H1 (cell line): ENCODE results near the gene ABHD17B. TPM values are rescaled to one million over a fixed set of nuclear protein-coding genes. Genes with fewer than 3 reads are reported as not detected.

Experiments used
- CTCF ChIA-PET: fragments of 300-600 bp; sonication (Branson Sonifier 250); formaldehyde crosslinking; loops from one replicate; lab custom pipeline; 2021; ENCODE audit not compliant: partially characterized antibody; lab: Charles Lee
- POLR2A ChIA-PET: fragments of 300-600 bp; sonication (Branson Sonifier 250); formaldehyde crosslinking; loops from one replicate; lab custom pipeline; 2021; ENCODE audit warnings: inconsistent platforms; ENCODE audit not compliant: partially characterized antibody; lab: Charles Lee
- DNase-seq, 2 experiments: peaks; one replicate each; pipeline versions ENCODE4 v3.0.0 to v3.0.0-alpha.2; 2010 to 2022; ENCODE audit warnings: low spot score in 2 of 2, low read depth in 1 of 2, mixed read lengths in 1 of 2
- FAIRE-seq: peaks from 2 replicates; lab custom pipeline; 2011; peaks lifted over from hg19 to GRCh38; lab: Jason Lieb, UNC
- H2AFZ ChIP-seq: 2 replicates; pipeline ENCODE4 v1.8.1; 2012; ENCODE audit warnings: low read length, inconsistent platforms
- H2AK5ac ChIP-seq: 2 replicates; pipeline ENCODE4 v1.6.1; 2013; ENCODE audit warnings: low read depth, low read length
- H2BK120ac ChIP-seq: replicated peaks from 2 replicates; pipeline ENCODE3; 2013; ENCODE audit warnings: low read depth, low read length, inconsistent platforms
- H2BK12ac ChIP-seq: 2 replicates; pipeline ENCODE4 v1.6.1; 2013; ENCODE audit warnings: low read depth, low read length
- H2BK15ac ChIP-seq: 2 replicates; pipeline ENCODE4 v1.6.1; 2013; ENCODE audit warnings: low read length
- H2BK20ac ChIP-seq: 2 replicates; pipeline ENCODE4 v1.6.1; 2013; ENCODE audit warnings: low read length
- H2BK5ac ChIP-seq: 2 replicates; pipeline ENCODE4 v1.6.1; 2013; ENCODE audit warnings: low read depth, low read length
- H3K14ac ChIP-seq: 2 replicates; pipeline ENCODE4 v1.6.1; 2013; ENCODE audit warnings: inconsistent platforms; ENCODE audit not compliant: insufficient read length
- H3K18ac ChIP-seq: 2 replicates; pipeline ENCODE4 v1.6.1; 2013; ENCODE audit warnings: low read length; ENCODE audit errors: extremely low read depth
- H3K23ac ChIP-seq: 2 replicates; pipeline ENCODE4 v1.6.1; 2013; ENCODE audit warnings: inconsistent platforms; ENCODE audit not compliant: insufficient read length
- H3K23me2 ChIP-seq: 2 replicates; pipeline ENCODE4 v1.6.1; 2013; ENCODE audit warnings: low read depth, low read length
- H3K27ac ChIP-seq: 2 replicates; pipeline ENCODE4 v1.6.1; 2011; ENCODE audit warnings: low read depth, low read length, inconsistent platforms
- H3K27me3 ChIP-seq, 4 experiments: replicated peaks in 1 of 4; 1 replicate in 1 of 4; 2 replicates in 3 of 4; pipeline versions ENCODE4 v1.6.1 to v1.8.1; 2011 to 2013; ENCODE audit warnings: low read length in 3 of 4, mild to moderate bottlenecking in 3 of 4, inconsistent platforms in 2 of 4, mixed read lengths in 2 of 4, moderate library complexity in 1 of 4; ENCODE audit not compliant: control insufficient read depth in 3 of 4, insufficient read depth in 3 of 4; ENCODE audit errors: extremely low read depth in 1 of 4
- H3K36me3 ChIP-seq, 4 experiments: 2 replicates each; pipeline versions ENCODE4 v1.6.1 to v1.8.1; 2011 to 2013; ENCODE audit warnings: mild to moderate bottlenecking in 4 of 4, low read length in 3 of 4, moderate library complexity in 2 of 4, control low read depth in 1 of 4, inconsistent platforms in 1 of 4; ENCODE audit not compliant: insufficient read depth in 4 of 4, control insufficient read depth in 2 of 4
- H3K4ac ChIP-seq: replicated peaks from 2 replicates; pipeline ENCODE3; 2013; ENCODE audit warnings: low read length, low read depth, mixed read lengths, inconsistent platforms; ENCODE audit not compliant: insufficient read length
- H3K4me1 ChIP-seq, 4 experiments: replicated peaks in 1 of 4; 1 replicate in 1 of 4; 2 replicates in 3 of 4; pipeline versions ENCODE4 v1.6.1 to v1.8.1; 2011 to 2013; ENCODE audit warnings: low read length in 3 of 4, inconsistent platforms in 2 of 4, mixed read lengths in 1 of 4; ENCODE audit not compliant: insufficient read depth in 4 of 4, control insufficient read depth in 3 of 4
- H3K4me2 ChIP-seq, 2 experiments: 2 replicates each; pipeline versions ENCODE4 v1.6.1 to v1.8.1; 2011 to 2013; ENCODE audit warnings: low read depth in 2 of 2, low read length in 2 of 2, control low read depth in 1 of 2, inconsistent platforms in 1 of 2, mild to moderate bottlenecking in 1 of 2; ENCODE audit not compliant: insufficient read depth in 1 of 2
- H3K4me3 ChIP-seq, 4 experiments: fragments of 200-600, 300-600 bp in 1 of 4; sonication (generic), shearing (Covaris generic), sonication (Bioruptor Twin) in 1 of 4; 2 replicates each; pipeline versions ENCODE4 v1.5.1 to v1.8.1; 2011 to 2016; ENCODE audit warnings: low read length in 4 of 4, low read depth in 3 of 4, control low read depth in 2 of 4, inconsistent platforms in 2 of 4, mild to moderate bottlenecking in 2 of 4, mixed read lengths in 1 of 4, moderate library complexity in 1 of 4; ENCODE audit not compliant: insufficient read depth in 2 of 4; ENCODE audit errors: extremely low read depth in 1 of 4
- H3K56ac ChIP-seq: replicated peaks from 2 replicates; pipeline ENCODE3; 2013; ENCODE audit warnings: low read depth, mild to moderate bottlenecking, mixed read lengths, low read length, inconsistent platforms; ENCODE audit not compliant: insufficient read length
- H3K79me1 ChIP-seq: 2 replicates; pipeline ENCODE4 v1.6.1; 2013; ENCODE audit warnings: low read depth, low read length, control low read depth
- H3K79me2 ChIP-seq, 2 experiments: 2 replicates each; pipeline versions ENCODE4 v1.6.1 to v1.8.1; 2012 to 2013; ENCODE audit warnings: low read length in 2 of 2, mild to moderate bottlenecking in 2 of 2, inconsistent platforms in 1 of 2; ENCODE audit not compliant: insufficient read depth in 2 of 2, control insufficient read depth in 1 of 2
- H3K9ac ChIP-seq, 4 experiments: replicated peaks in 1 of 4; 1 replicate in 1 of 4; 2 replicates in 3 of 4; pipeline versions ENCODE4 v1.6.1 to v1.8.1; 2011 to 2013; ENCODE audit warnings: low read depth in 3 of 4, low read length in 3 of 4, control low read depth in 2 of 4, mild to moderate bottlenecking in 2 of 4, moderate library complexity in 2 of 4, inconsistent platforms in 1 of 4; ENCODE audit errors: extremely low read depth in 1 of 4
- H3K9me3 ChIP-seq, 2 experiments: 2 replicates each; pipeline versions ENCODE4 v1.6.1 to v1.8.1; 2012 to 2013; ENCODE audit warnings: mild to moderate bottlenecking in 2 of 2, moderate library complexity in 2 of 2, control low read depth in 1 of 2, inconsistent platforms in 1 of 2, low read depth in 1 of 2, low read length in 1 of 2, mixed read lengths in 1 of 2; ENCODE audit not compliant: insufficient read depth in 2 of 2
- H4K20me1 ChIP-seq, 2 experiments: replicated peaks in 1 of 2; 2 replicates each; pipeline versions ENCODE3 to v1.8.1; 2011 to 2013; ENCODE audit warnings: inconsistent platforms in 2 of 2, low read length in 2 of 2, mild to moderate bottlenecking in 1 of 2; ENCODE audit not compliant: insufficient read depth in 2 of 2, control insufficient read depth in 1 of 2
- H4K5ac ChIP-seq: 2 replicates; pipeline ENCODE4 v1.6.1; 2013; ENCODE audit warnings: low read length, low read depth, mixed read lengths, inconsistent platforms; ENCODE audit not compliant: insufficient read length
- H4K8ac ChIP-seq: 2 replicates; pipeline ENCODE4 v1.8.0; 2013; ENCODE audit warnings: mild to moderate bottlenecking, moderate library complexity, low read length, inconsistent platforms; ENCODE audit not compliant: insufficient read depth; ENCODE audit errors: extremely low read depth
- H4K91ac ChIP-seq: replicated peaks from 2 replicates; pipeline ENCODE3; 2013; ENCODE audit warnings: low read length, mixed read lengths, inconsistent platforms; ENCODE audit not compliant: insufficient read length
- ATF3 ChIP-seq: IDR thresholded peaks from 2 replicates; pipeline ENCODE4 v1.6.1; 2011; ENCODE audit warnings: low read depth, mild to moderate bottlenecking, low read length; ENCODE audit not compliant: insufficient read depth
- CBX8 ChIP-seq: fragments of 300-800, 300-1000 bp; sonication (generic); IDR thresholded peaks from 2 replicates; pipeline ENCODE4 v1.7.1; 2016; ENCODE audit warnings: low read depth, low read length, borderline replicate concordance
- CTCF ChIP-seq, 3 experiments: IDR thresholded peaks; 1 replicate in 2 of 3; 2 replicates in 1 of 3; pipeline versions ENCODE4 v1.5.1 to v1.6.1; 2011; ENCODE audit warnings: low read length in 3 of 3, mild to moderate bottlenecking in 3 of 3, inconsistent platforms in 2 of 3, low read depth in 1 of 3, moderate library complexity in 1 of 3; ENCODE audit not compliant: insufficient read depth in 1 of 3; ENCODE audit errors: control extremely low read depth in 1 of 3
- EP300 ChIP-seq, 2 experiments: IDR thresholded peaks; 1 replicate in 1 of 2; 2 replicates in 1 of 2; pipeline ENCODE4 v1.6.1; 2011 to 2012; ENCODE audit warnings: low read depth in 2 of 2, low read length in 2 of 2, mild to moderate bottlenecking in 2 of 2, borderline replicate concordance in 1 of 2, inconsistent platforms in 1 of 2, moderate library complexity in 1 of 2
- HDAC6 ChIP-seq: IDR thresholded peaks from one replicate; pipeline ENCODE4 v1.7.1; 2012; ENCODE audit warnings: low read depth, mild to moderate bottlenecking, inconsistent platforms, low read length, moderate library complexity
- KDM5A ChIP-seq: fragments of 200-600 bp; IDR thresholded peaks from 2 replicates; pipeline ENCODE4 v1.7.1; 2012; ENCODE audit warnings: mild to moderate bottlenecking, low read length, inconsistent platforms, mixed read lengths
- POLR2A ChIP-seq, 2 experiments: IDR thresholded peaks; 1 replicate in 1 of 2; 2 replicates in 1 of 2; pipeline ENCODE4 v1.6.1; 2011; ENCODE audit warnings: low read depth in 2 of 2, low read length in 2 of 2, mild to moderate bottlenecking in 2 of 2; ENCODE audit errors: control extremely low read depth in 1 of 2
- POU5F1 ChIP-seq: IDR thresholded peaks from 2 replicates; pipeline ENCODE4 v1.6.1; 2011; ENCODE audit warnings: low read depth, mild to moderate bottlenecking, low read length, moderate library complexity
- SIRT6 ChIP-seq: IDR thresholded peaks from one replicate; pipeline ENCODE4 v1.7.1; 2012; ENCODE audit warnings: low read length, inconsistent platforms
- TAF1 ChIP-seq: IDR thresholded peaks from 2 replicates; pipeline ENCODE4 v1.6.1; 2011; ENCODE audit warnings: mild to moderate bottlenecking, low read depth, low read length
- YY1 ChIP-seq: IDR thresholded peaks from 2 replicates; pipeline ENCODE4 v1.6.1; 2011; ENCODE audit warnings: low read depth, mild to moderate bottlenecking, low read length
- WGBS, 2 experiments: shearing (Covaris generic) in 1 of 2; methylation state at CpG; one replicate each; pipeline versions ENCODE4 v1.1.6 to v1.1.7; 2013 to 2015; ENCODE audit warnings: low lambda C conversion rate in 2 of 2, mixed read lengths in 2 of 2, inconsistent platforms in 1 of 2, low coverage in 1 of 2, missing lambda C conversion rate in 1 of 2; ENCODE audit not compliant: insufficient replicate concordance in 2 of 2, insufficient coverage in 1 of 2, insufficient read length in 1 of 2; ENCODE audit errors: extremely low coverage in 1 of 2, missing lambda C conversion rate in 1 of 2; 5-methylcytosine and 5-hydroxymethylcytosine counted together
- polyA plus RNA-seq, 7 experiments: library from polyadenylated mRNA; depleted of rRNA in 3 of 7; stranded (reverse) in 5 of 7; unstranded in 2 of 7; fragments of >200 nt in 5 of 7; fragments of 200-250 nt in 2 of 7; gene quantifications; 1 replicate in 5 of 7; 2 replicates in 1 of 7; 4 replicates in 1 of 7; pipeline versions ENCODE4 v1.2.1 to v1.2.3, GENCODE V29; 2011 to 2013; ENCODE audit warnings: missing spikeins in 2 of 7, mixed read lengths in 2 of 7
- total RNA-seq: library from RNA; stranded (reverse); fragmentation: NEBNext Ultra II Directional; extraction: Animal tissue kit (Norgen Biotek cat#: 25700); gene quantifications from 2 replicates; pipeline ENCODE4 v1.2.1, GENCODE V29; 2021

ABHD17B gene
- total and polyA plus RNA-seq, 2 of the 8 experiments (the other 6 are each of a cell fraction or from before 2014, with no cell fraction given) = 37.2 to 60.8 TPM

- Histone ChIP-seq H3K36me3 (peaks cover 0 to 31% (median 1%) of the 10 kb centered on the region in 4 experiments; a peak in 4 of 8 replicates), H4K8ac (no peak overlapping the region)
- DNase-seq = no peak
- TF ChIP-seq POU5F1 (no peak), POLR2A (IDR thresholded peaks at IDR 0.05; ENCODE audit: control extremely low read depth in 1 of 2, low read depth in 2 of 2, low read length in 2 of 2) (no peak), CBX8 (no peak), CTCF (IDR thresholded peaks at IDR 0.05; ENCODE audit: control extremely low read depth in 1 of 3, insufficient read depth in 1 of 3, low read depth in 1 of 3, low read length in 3 of 3) (no peak), HDAC6 (no peak), SIRT6 (no peak), ATF3 (no peak), TAF1 (no peak), EP300 (IDR thresholded peaks at IDR 0.05; ENCODE audit: borderline replicate concordance in 1 of 2, low read depth in 2 of 2, low read length in 2 of 2) (no peak), KDM5A (no peak), YY1 (no peak)
Measured at GRCh38 chr9:71861618-71862017, 49.4 kb downstream of the ABHD17B start.

More at GRCh38 chr9:71861618-71862017, 49.4 kb downstream of the ABHD17B start:
- no peaks in the 10 kb centered on the region; a peak in 1 of 7 replicates for H3K4me1 ChIP-seq
- 95% methylated on average over 3 of the region's 3 CpGs; no CpG with 5 or more reads in 1 of the 2 experiments for WGBS, 2 experiments
- no peak overlapping the region for H3K18ac ChIP-seq
- no peak for FAIRE-seq
- H3K14ac ChIP-seq = no peak overlapping the region
- no peak overlapping the region for H2BK12ac ChIP-seq
- H3K9me3 ChIP-seq = no peaks in the 10 kb centered on the region; a peak in 1 of 4 replicates
- H2BK120ac ChIP-seq = no peak overlapping the region
- CTCF ChIA-PET = interaction anchor here (1.0 to 1.3 kb wide), 2 partner anchors 55 to 166 kb away, joined by 3 read pairs; no protein-coding TSS in a partner anchor
- H3K79me2 ChIP-seq = peaks cover 0 to 8% of the 10 kb centered on the region in 2 experiments; a peak in 1 of 4 replicates
- H3K23ac ChIP-seq = no peak overlapping the region
- no peak overlapping the region for H2BK5ac ChIP-seq
- H3K56ac ChIP-seq = no peak overlapping the region
- H3K4ac ChIP-seq = no peak overlapping the region
- no peak overlapping the region for H2AFZ ChIP-seq
- no peak overlapping the region for H3K27ac ChIP-seq
- H2BK15ac ChIP-seq = no peak overlapping the region
- H2BK20ac ChIP-seq = no peak overlapping the region
- H3K4me3 ChIP-seq = no peak overlapping the region
- H2AK5ac ChIP-seq = no peak overlapping the region
- H3K9ac ChIP-seq = no peak overlapping the region; a peak in 1 of 7 replicates
- no peak overlapping the region for H4K5ac ChIP-seq
- POLR2A ChIA-PET = interaction anchor here (0.9 to 1.5 kb wide), 4 partner anchors 10 to 59 kb away, joined by 3 to 4 read pairs (median 3); partner anchors contain the start of genes ABHD17B and C9orf85
- no peak overlapping the region for H4K91ac ChIP-seq
- H4K20me1 ChIP-seq = no peaks in the 10 kb centered on the region
- no peak overlapping the region for H3K4me2 ChIP-seq
- no peaks in the 10 kb centered on the region for H3K79me1 ChIP-seq
- no peaks in the 10 kb centered on the region for H3K23me2 ChIP-seq
- no peaks in the 10 kb centered on the region for H3K27me3 ChIP-seq
